A549 treated with DMSO at 1 μM for 4 hours (cell line): Measurements from ENCODE around the gene CMTM8. TPM values are rescaled to one million over a fixed set of nuclear protein-coding genes. Genes with fewer than 3 reads are reported as not detected.

Experiments
- total RNA-seq: library from RNA; stranded (reverse); fragments of 200-300 nt; extraction: Qiagen RNA extraction; gene quantifications from 5 replicates; pipeline ENCODE4 v1.2.3, GENCODE V29; 2022; ENCODE audit warnings: low read depth

CMTM8 gene, protein sequence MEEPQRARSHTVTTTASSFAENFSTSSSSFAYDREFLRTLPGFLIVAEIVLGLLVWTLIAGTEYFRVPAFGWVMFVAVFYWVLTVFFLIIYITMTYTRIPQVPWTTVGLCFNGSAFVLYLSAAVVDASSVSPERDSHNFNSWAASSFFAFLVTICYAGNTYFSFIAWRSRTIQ
- total RNA-seq = 4.6 to 11.2 TPM (median 9.9 TPM) in 5 replicates

DNA sequence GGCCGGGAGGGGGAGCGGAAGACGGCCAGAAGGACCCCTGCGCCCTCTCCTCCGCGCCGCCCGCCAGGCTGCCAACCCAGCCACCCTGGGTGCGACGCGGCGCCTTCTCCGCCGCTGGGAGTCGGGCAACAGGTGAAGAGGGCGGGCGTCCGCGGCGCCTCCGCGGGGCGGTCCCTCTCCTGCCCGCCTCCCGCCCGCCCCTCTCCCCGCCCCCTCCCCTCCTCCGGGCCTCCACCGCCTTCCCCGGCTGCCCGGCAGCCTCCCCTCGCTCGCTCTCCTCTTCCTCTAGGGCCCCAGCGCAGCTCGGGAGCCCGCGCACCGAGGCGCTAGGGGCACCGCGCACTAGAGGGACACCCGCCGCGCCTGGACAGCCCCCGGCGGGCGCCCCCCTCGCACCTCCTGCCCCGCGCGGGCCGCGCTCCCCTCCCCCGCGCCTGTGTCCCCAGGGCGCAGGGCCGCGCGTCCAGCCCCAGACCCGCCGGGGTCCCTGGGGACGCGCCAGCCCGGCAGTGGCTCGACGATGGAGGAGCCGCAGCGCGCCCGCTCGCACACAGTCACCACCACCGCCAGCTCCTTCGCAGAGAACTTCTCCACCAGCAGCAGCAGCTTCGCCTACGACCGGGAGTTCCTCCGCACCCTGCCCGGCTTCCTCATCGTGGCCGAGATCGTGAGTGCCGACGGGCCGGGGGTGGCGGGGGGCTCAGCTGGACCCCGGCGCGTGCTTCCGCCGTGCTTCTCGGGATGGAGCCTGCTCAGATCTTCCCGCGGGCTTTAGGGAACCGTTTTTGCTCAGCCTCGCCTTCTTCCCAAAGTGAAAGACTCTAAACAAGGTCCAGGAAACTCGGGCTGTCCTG, at the start of gene CMTM8:
Gene CMTM8 (plus strand): TSS at position 228 of the 854 bp plus-strand sequence. CDS start 293 bp downstream, at position 521.

DNA sequence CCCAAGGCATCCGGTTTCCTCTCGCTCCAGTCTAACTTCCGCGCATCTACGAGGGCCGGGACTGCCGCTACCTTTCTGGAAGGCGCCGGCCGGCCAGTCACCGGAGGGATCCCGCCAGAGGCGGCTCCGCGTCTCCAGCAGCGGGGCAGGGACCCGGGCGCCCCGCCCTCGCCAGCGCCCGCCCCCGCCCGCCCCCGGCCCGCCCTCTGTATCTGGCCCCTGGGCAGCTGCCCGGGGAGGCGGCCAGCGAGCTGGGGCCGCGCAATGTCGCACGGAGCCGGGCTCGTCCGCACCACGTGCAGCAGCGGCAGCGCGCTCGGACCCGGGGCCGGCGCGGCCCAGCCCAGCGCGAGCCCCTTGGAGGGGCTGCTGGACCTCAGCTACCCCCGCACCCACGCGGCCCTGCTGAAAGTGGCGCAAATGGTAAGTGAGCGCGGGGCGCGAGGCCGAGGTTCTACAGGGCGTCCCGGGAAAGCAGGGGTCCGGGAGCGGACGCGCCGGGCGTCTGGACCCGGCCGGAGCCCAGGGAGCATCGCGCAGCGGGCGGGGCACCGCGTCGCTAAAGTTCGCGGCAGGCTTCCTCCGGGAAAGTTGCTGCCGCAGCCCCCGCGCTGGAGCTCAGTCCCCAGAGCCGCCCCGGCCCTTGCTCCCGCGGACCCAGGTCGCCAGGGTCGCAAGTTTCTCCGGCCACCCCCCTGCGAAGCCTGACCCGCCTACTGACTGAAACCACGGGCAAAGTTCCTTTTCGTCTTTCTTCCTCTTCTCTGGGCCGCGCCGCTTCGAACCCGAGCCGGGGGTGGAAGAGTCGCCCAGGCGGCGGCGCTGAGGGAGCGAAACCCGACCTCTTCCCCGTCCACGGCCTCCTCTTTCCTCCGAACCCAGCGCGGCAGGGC, 153.4 kb downstream of the CMTM8 start, which contains the start of gene CMTM7:
Gene CMTM7 (plus strand): TSS at position 211 of the 893 bp plus-strand sequence. CDS start 54 bp downstream, at position 265.

Other genes with a start within 250 kb of the CMTM8 start
- 17.0 to 20.5 TPM (median 20.2 TPM) in 5 replicates for gene GPD1L, start 132.1 kb upstream of the CMTM8 start, total RNA-seq
- 31.2 to 40.2 TPM (median 38.3 TPM) in 5 replicates for gene CMTM7, start 153.2 kb downstream of the CMTM8 start, total RNA-seq